Neural cell (in vitro differentiated cells): ENCODE data around the gene EGLN1. TPM values are rescaled to one million over a fixed set of nuclear protein-coding genes. Genes with fewer than 3 reads are reported as not detected.

ENCODE experiments used
- H2AFZ ChIP-seq: fragments of 200-600, 300-800 bp; sonication (generic), shearing (Covaris generic); 2 replicates; pipeline ENCODE4 v1.6.0; 2014; ENCODE audit warnings: low read depth, mild to moderate bottlenecking, antibody characterized with exemption, low read length, moderate library complexity
- H3F3A ChIP-seq: fragments of 200-600 bp; shearing (Covaris generic); 2 replicates; pipeline ENCODE4 v1.6.1; 2016; ENCODE audit warnings: mild to moderate bottlenecking, moderate library complexity, mixed read lengths, antibody characterized with exemption, low read length; ENCODE audit not compliant: insufficient read depth, poor library complexity, severe bottlenecking
- H3K27ac ChIP-seq: fragments of 200-600, 300-800 bp; sonication (generic), shearing (Covaris generic); 2 replicates; pipeline ENCODE4 v1.5.1; 2014; ENCODE audit warnings: mild to moderate bottlenecking, low read length, moderate library complexity
- H3K27me3 ChIP-seq: fragments of 300-800, 200-600 bp; sonication (generic), shearing (Covaris generic); 2 replicates; pipeline ENCODE4 v1.6.0; 2014; ENCODE audit warnings: mild to moderate bottlenecking, low read depth, low read length, moderate library complexity; ENCODE audit not compliant: insufficient read depth
- H3K36me3 ChIP-seq: fragments of 300-800, 200-600 bp; sonication (generic), shearing (Covaris generic); 2 replicates; pipeline ENCODE4 v1.5.1; 2014; ENCODE audit warnings: mild to moderate bottlenecking, antibody characterized with exemption, low read length, moderate library complexity; ENCODE audit not compliant: insufficient read depth
- H3K4me2 ChIP-seq: fragments of 300-800, 200-600 bp; sonication (generic), shearing (Covaris generic); 2 replicates; pipeline ENCODE4 v1.6.0; 2014; ENCODE audit warnings: mild to moderate bottlenecking, low read length
- H3K4me3 ChIP-seq: fragments of 300-800, 200-600 bp; sonication (generic), shearing (Covaris generic); 2 replicates; pipeline ENCODE4 v1.5.1; 2014; ENCODE audit warnings: mild to moderate bottlenecking, low read length, moderate library complexity
- H3K79me2 ChIP-seq: fragments of 200-600 bp; shearing (Covaris generic); replicated peaks from 2 replicates; pipeline ENCODE4 v1.6.0; 2014; ENCODE audit warnings: mild to moderate bottlenecking, low read length, moderate library complexity; ENCODE audit not compliant: insufficient read depth
- H3K9ac ChIP-seq: fragments of 300-800, 200-600 bp; sonication (generic), shearing (Covaris generic); 2 replicates; pipeline ENCODE4 v1.6.1; 2016; ENCODE audit warnings: mild to moderate bottlenecking, low read length, mixed read lengths
- H3K9me2 ChIP-seq: fragments of 200-600 bp; shearing (Covaris generic); 2 replicates; pipeline ENCODE4 v1.6.1; 2016; ENCODE audit warnings: mild to moderate bottlenecking, low read length, mixed read lengths; ENCODE audit not compliant: insufficient read depth
- H3K9me3 ChIP-seq: fragments of 200-600, 300-800 bp; sonication (generic), shearing (Covaris generic); 2 replicates; pipeline ENCODE4 v1.6.1; 2016; ENCODE audit warnings: mild to moderate bottlenecking, mixed run types, low read length, moderate library complexity, mixed read lengths
- H4K20me1 ChIP-seq: fragments of 200-600 bp; shearing (Covaris generic); 2 replicates; pipeline ENCODE4 v1.6.1; 2016; ENCODE audit warnings: mild to moderate bottlenecking, mixed run types; ENCODE audit not compliant: insufficient read depth
- EP300 ChIP-seq: fragments of 450-650 bp; conservative IDR thresholded peaks from 2 replicates; pipeline ENCODE4 v1.6.1; 2014; ENCODE audit warnings: antibody characterized with exemption, mild to moderate bottlenecking, moderate library complexity; ENCODE audit not compliant: poor library complexity, severe bottlenecking
- EZH2 ChIP-seq: fragments of 200-600, 300-800 bp; shearing (Covaris generic), sonication (generic); IDR thresholded peaks from 2 replicates; pipeline ENCODE4 v1.6.1; 2014; ENCODE audit warnings: antibody characterized with exemption, low read length, borderline replicate concordance, mild to moderate bottlenecking; ENCODE audit not compliant: insufficient read depth, poor library complexity, severe bottlenecking
- MXI1 ChIP-seq: fragments of 450-650 bp; conservative IDR thresholded peaks from 2 replicates; pipeline ENCODE4 v1.6.1; 2014; ENCODE audit warnings: antibody characterized with exemption, mild to moderate bottlenecking; ENCODE audit not compliant: poor library complexity, severe bottlenecking
- POLR2AphosphoS5 ChIP-seq: IDR thresholded peaks from 2 replicates; pipeline ENCODE4 v1.6.1; 2012
- RAD21 ChIP-seq: fragments of 450-650 bp; conservative IDR thresholded peaks from 2 replicates; pipeline ENCODE4 v1.6.1; 2014; ENCODE audit warnings: antibody characterized with exemption, mild to moderate bottlenecking, moderate library complexity
- SMC3 ChIP-seq: fragments of 450-650 bp; conservative IDR thresholded peaks from 2 replicates; pipeline ENCODE4 v1.6.1; 2014; ENCODE audit warnings: antibody characterized with exemption, mild to moderate bottlenecking, moderate library complexity; ENCODE audit not compliant: poor library complexity
- TAF1 ChIP-seq: IDR thresholded peaks from 2 replicates; pipeline ENCODE4 v1.6.1; 2012; ENCODE audit warnings: low read depth
- polyA plus RNA-seq: library from polyadenylated mRNA; depleted of rRNA; stranded (reverse); fragments of >200 nt; gene quantifications from 2 replicates; pipeline ENCODE4 v1.2.3, GENCODE V29; 2014
- TF ChIP-seq, protein P1 (sequence below): fragments of 450-650 bp; IDR thresholded peaks from 2 replicates; pipeline ENCODE4 v1.5.1; 2014; ENCODE audit warnings: antibody characterized with exemption, mild to moderate bottlenecking, moderate library complexity; ENCODE audit not compliant: poor library complexity, severe bottlenecking
- TF ChIP-seq, protein P2 (sequence below): IDR thresholded peaks from 2 replicates; pipeline ENCODE4 v1.6.1; 2012; ENCODE audit warnings: borderline replicate concordance

EGLN1 gene
- polyA plus RNA-seq, 1 donor from 2014 or later: 33.2 TPM

DNA sequence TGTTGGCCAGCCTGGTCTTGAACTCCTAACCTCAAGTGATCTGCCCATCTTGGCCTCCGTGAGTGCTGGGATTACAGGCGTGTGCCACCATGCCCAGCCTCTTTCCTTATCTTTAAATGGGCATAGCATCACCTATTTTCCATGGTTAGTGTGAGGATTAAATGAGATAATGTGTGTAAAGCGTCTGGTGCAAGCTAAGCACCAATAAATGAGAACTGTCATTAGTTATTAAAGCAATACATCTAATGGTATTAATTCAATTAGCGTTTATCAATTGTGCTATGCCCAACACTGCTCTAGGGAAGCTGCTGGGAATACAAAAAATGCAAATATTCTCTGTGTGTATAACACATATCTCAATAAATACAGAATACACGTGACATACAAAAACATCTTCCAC lies 94.5 kb downstream of the EGLN1 start:
- H3F3A ChIP-seq: no peaks in the 10 kb centered on the region
- H3K9me3 ChIP-seq: no peaks in the 10 kb centered on the region
- no peaks in the 10 kb centered on the region for H4K20me1 ChIP-seq
- H2AFZ ChIP-seq: no peak overlapping the region
- H3K4me3 ChIP-seq: no peak overlapping the region
- H3K9ac ChIP-seq: no peak overlapping the region
- H3K79me2 ChIP-seq: peaks cover 4% of the 10 kb centered on the region
- H3K27me3 ChIP-seq: no peaks in the 10 kb centered on the region
- no peak overlapping the region for H3K27ac ChIP-seq
- H3K4me2 ChIP-seq: no peak overlapping the region
- no peaks in the 10 kb centered on the region for H3K9me2 ChIP-seq
- H3K36me3 ChIP-seq: no peaks in the 10 kb centered on the region
- TF ChIP-seq SMC3: no peak
- no peak for TF ChIP-seq RAD21
- TF ChIP-seq, protein P1, sequence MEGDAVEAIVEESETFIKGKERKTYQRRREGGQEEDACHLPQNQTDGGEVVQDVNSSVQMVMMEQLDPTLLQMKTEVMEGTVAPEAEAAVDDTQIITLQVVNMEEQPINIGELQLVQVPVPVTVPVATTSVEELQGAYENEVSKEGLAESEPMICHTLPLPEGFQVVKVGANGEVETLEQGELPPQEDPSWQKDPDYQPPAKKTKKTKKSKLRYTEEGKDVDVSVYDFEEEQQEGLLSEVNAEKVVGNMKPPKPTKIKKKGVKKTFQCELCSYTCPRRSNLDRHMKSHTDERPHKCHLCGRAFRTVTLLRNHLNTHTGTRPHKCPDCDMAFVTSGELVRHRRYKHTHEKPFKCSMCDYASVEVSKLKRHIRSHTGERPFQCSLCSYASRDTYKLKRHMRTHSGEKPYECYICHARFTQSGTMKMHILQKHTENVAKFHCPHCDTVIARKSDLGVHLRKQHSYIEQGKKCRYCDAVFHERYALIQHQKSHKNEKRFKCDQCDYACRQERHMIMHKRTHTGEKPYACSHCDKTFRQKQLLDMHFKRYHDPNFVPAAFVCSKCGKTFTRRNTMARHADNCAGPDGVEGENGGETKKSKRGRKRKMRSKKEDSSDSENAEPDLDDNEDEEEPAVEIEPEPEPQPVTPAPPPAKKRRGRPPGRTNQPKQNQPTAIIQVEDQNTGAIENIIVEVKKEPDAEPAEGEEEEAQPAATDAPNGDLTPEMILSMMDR: no peak
- no peak for TF ChIP-seq MXI1
- TF ChIP-seq, protein P2, sequence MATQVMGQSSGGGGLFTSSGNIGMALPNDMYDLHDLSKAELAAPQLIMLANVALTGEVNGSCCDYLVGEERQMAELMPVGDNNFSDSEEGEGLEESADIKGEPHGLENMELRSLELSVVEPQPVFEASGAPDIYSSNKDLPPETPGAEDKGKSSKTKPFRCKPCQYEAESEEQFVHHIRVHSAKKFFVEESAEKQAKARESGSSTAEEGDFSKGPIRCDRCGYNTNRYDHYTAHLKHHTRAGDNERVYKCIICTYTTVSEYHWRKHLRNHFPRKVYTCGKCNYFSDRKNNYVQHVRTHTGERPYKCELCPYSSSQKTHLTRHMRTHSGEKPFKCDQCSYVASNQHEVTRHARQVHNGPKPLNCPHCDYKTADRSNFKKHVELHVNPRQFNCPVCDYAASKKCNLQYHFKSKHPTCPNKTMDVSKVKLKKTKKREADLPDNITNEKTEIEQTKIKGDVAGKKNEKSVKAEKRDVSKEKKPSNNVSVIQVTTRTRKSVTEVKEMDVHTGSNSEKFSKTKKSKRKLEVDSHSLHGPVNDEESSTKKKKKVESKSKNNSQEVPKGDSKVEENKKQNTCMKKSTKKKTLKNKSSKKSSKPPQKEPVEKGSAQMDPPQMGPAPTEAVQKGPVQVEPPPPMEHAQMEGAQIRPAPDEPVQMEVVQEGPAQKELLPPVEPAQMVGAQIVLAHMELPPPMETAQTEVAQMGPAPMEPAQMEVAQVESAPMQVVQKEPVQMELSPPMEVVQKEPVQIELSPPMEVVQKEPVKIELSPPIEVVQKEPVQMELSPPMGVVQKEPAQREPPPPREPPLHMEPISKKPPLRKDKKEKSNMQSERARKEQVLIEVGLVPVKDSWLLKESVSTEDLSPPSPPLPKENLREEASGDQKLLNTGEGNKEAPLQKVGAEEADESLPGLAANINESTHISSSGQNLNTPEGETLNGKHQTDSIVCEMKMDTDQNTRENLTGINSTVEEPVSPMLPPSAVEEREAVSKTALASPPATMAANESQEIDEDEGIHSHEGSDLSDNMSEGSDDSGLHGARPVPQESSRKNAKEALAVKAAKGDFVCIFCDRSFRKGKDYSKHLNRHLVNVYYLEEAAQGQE: no peak
- TF ChIP-seq POLR2AphosphoS5: no peak
- TF ChIP-seq TAF1: no peak
- no peak for TF ChIP-seq EP300
- TF ChIP-seq EZH2: no peak

DNA sequence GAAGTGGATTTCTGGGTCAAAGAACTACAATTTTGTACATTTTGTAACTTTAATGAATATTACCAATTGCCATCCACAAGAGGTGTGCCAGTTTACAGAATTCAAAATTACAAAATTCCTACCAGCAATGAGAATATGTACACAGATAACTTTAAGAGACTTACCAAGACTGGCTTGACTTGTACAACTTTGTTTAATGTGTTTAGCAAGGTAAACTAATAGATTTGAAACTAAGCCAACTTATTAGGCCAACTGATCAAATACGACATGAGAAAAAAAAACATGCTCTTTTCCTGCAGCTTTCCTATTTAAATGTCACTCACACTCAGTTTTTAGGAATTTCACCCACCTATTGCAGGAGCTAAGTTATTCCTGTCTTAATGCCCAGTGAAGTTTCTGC lies 95.8 kb downstream of the EGLN1 start:
- Histone ChIP-seq H3K9me3 (no peaks in the 10 kb centered on the region), H3K9ac (no peak overlapping the region), H3K79me2 (no peaks in the 10 kb centered on the region), H3K4me3 (no peak overlapping the region), H2AFZ (no peak overlapping the region), H3K9me2 (no peaks in the 10 kb centered on the region), H3K27ac (no peak overlapping the region), H4K20me1 (no peaks in the 10 kb centered on the region), H3K36me3 (no peaks in the 10 kb centered on the region), H3F3A (no peaks in the 10 kb centered on the region), H3K27me3 (no peaks in the 10 kb centered on the region), H3K4me2 (no peak overlapping the region)
- TF ChIP-seq EZH2: no peak
- TF ChIP-seq MXI1: no peak
- no peak for TF ChIP-seq TAF1
- TF ChIP-seq, protein P2: no peak
- no peak for TF ChIP-seq POLR2AphosphoS5
